Lower leg skin (tissue), 3 donors: ENCODE measurements around the gene PTPN4.

Experiments
- CTCF ChIP-seq, 3 donors: fragments of 450-650 bp; IDR thresholded peaks; one replicate each; pipeline ENCODE4 v1.5.1; 2016; ENCODE audit warnings: antibody characterized with exemption in 3 of 3, mild to moderate bottlenecking in 3 of 3, moderate library complexity in 2 of 3
- POLR2A ChIP-seq, 2 donors: fragments of 450-650 bp; IDR thresholded peaks; one replicate each; pipeline ENCODE4 v1.6.1; 2016 to 2017; ENCODE audit warnings: antibody characterized with exemption in 2 of 2, mild to moderate bottlenecking in 1 of 2, moderate library complexity in 1 of 2

- TF ChIP-seq CTCF (IDR thresholded peaks at IDR 0.05) (no peak), POLR2A (IDR thresholded peaks at IDR 0.05) (no peak)
Observed at GRCh38 chr2:119800376-119800902, 40.7 kb downstream of the PTPN4 start.
